ENCODE results near the gene HADH.
A peak's percentile ranks its signal among the peaks of the same experiment; 100 is the strongest.
"Not testable (repeated sequence)": the region's sequence is repeated elsewhere in the genome, so short reads cannot be mapped to it uniquely, and the experiment has no call there.

HADH gene

GRCh38 chr4:107996949-107997788, 7.5 kb downstream of the HADH start:
- no peak for DNase-seq (ENCODE audit: low read depth)

- DNase-seq (ENCODE audit: low read depth), result no peak
These were observed 8.1 kb downstream of the HADH start for GRCh38 chr4:107997794-107998193.

DNA sequence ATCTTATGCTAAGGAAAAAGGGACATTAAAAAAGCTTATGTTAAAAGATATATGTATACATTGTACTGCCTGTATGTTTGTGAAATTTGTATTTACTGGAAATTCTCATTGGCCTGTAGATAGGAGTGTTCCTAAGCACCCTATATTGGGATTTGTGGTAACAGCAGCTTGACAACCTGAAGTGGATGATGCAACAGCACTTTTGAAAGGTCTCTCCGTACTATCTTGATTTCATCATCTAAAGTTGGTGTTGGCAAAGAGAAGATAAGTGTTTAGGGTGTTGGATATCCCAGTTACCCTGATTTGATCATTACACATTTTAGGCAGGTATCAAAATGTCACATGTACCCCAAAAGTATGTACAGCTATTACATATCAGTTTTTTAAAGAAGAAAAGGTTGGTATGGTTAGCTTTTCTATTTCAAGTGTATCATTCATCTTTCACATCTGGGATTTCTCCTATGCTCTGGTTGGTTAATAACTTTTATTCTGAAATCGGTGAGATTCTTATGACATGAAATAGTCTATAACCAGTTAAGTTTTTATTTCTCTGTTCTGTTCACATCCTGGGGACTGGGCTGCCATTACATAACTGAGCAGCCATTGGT, 10.3 kb downstream of the HADH start:
- DNase-seq (ENCODE audit: low read depth), result no peak

DNA sequence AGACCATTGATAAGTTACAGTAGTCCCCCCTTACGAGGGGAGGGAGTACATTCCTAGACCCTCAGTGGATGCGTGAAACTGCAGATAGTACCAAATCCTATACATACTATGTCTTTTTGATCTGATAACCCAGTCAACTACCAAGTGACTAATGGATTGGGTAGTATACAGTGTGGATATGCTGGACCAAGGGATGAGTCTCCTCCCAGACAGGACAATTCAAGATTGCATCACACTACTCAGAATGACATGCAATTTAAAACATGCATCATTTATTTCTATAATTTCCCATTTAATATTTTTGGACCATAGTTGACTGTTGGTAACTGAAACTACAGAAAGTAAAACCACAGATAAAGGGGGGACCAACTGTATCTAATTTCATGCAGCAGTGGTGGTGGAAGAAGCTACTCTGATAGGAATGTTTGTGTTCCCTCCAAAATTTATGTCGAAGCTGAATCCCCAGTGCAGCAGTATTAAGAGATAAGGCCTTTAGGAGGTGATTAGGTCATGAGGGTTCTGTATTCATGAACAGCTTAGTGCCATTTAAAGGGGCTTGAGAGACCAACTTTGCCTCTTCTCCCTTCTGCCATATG, 11.9 kb downstream of the HADH start:
- no peak for DNase-seq (ENCODE audit: low read depth)

DNA sequence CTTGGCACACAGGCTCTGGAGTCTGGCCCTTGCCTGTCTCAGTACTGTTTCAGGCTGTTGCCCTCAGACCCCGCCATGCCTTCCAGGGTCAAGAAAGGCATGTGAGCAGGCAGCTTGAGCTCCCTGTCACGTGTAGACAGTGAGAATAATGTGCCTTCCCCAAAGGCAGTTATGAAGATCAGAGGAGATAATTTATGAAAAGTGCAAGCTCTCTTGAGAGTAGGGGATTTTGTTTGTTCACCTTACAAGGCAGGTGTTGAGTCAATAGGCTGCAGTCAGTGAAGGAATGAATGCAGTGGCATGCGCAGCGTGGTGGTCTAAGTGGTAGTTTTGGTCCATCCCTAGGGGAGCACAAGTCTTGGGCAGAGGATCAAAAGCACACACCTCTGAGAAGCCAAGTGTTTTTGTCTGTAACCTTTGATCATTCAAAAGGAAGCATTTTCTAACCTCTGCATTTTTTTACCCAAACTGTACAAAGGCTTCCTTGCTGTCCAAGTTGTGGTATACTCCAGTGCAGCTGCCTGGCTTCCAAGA, 14.4 kb downstream of the HADH start:
- no peak for DNase-seq (ENCODE audit: low read depth)

GRCh38 chr4:108004646-108005045, 15.0 kb downstream of the HADH start:
- no peak for DNase-seq (ENCODE audit: low read depth)

GRCh38 chr4:108005807-108006206, 16.1 kb downstream of the HADH start:
- no peak for DNase-seq (ENCODE audit: low read depth)

GRCh38 chr4:108006361-108006760, 16.7 kb downstream of the HADH start:
- DNase-seq (ENCODE audit: low read depth), result no peak

GRCh38 chr4:108007984-108008383, 18.3 kb downstream of the HADH start:
- no peak for DNase-seq (ENCODE audit: low read depth)

- DNase-seq (ENCODE audit: low read depth), result no peak
These were observed 19.0 kb downstream of the HADH start for GRCh38 chr4:108008721-108009120.

DNA sequence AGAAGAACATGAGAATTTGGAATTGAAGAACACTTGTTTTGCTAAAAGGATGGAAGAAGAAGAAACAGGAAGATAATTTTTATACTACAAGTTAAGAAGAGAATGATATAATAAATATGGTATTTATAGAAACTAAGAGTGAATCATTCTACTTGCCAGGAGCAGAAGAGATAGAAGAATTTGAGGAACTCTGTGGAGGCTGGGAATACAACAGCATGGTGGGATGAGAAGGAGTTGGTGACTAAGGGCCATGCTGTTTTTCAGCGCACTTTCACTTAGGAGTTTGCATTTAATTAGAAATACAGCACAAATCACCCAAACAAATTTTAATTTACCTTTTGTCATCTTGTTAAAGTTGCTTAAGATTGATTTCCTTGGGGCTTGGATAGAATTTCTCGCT, 20.5 kb downstream of the HADH start:
- DNase-seq (ENCODE audit: low read depth), result no peak

GRCh38 chr4:108012382-108012781, 22.7 kb downstream of the HADH start:
- DNase-seq (ENCODE audit: low read depth), result not testable (repeated sequence)

- DNase-seq (ENCODE audit: low read depth), result no peak
These were observed 23.6 kb downstream of the HADH start for GRCh38 chr4:108013327-108013726.

DNA sequence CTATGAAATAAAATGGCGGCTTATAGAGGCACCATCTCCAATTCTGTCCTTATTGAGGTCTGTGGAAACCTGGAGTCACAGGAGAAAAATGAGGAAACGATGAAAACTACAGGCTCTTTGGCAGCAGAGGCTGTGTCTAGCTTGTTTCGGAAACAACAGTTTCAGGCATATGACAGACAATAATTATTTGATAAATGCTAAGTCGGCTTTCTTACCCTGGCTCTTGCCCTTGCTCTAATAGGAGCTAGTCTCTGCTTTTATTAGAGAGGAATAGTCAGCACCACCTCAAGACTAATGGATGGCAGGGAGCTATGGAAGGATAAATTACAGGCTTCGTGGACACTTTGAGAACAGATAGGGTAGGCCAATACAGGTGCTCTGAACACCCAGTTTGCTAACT, 24.3 kb downstream of the HADH start:
- DNase-seq (ENCODE audit: low read depth), result no peak

- DNase-seq (ENCODE audit: low read depth), result peak; percentile 89
These were observed 28.6 kb downstream of the HADH start for GRCh38 chr4:108018040-108018883.

DNA sequence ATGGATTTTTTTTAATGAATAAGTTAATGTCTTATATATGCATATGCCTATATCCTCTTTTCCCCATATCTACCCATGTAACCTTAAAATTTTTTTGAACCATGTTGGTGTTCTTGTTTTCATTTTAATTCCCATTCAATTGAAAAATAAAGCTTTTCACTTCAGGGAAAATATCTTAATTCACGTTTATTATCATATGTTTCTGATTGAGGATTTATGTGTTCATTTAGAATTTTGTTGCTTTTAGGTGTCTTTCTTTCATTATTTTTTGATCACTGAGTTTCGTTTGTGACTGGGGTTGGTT, 29.1 kb downstream of the HADH start:
- no peak for DNase-seq (ENCODE audit: low read depth)

DNA sequence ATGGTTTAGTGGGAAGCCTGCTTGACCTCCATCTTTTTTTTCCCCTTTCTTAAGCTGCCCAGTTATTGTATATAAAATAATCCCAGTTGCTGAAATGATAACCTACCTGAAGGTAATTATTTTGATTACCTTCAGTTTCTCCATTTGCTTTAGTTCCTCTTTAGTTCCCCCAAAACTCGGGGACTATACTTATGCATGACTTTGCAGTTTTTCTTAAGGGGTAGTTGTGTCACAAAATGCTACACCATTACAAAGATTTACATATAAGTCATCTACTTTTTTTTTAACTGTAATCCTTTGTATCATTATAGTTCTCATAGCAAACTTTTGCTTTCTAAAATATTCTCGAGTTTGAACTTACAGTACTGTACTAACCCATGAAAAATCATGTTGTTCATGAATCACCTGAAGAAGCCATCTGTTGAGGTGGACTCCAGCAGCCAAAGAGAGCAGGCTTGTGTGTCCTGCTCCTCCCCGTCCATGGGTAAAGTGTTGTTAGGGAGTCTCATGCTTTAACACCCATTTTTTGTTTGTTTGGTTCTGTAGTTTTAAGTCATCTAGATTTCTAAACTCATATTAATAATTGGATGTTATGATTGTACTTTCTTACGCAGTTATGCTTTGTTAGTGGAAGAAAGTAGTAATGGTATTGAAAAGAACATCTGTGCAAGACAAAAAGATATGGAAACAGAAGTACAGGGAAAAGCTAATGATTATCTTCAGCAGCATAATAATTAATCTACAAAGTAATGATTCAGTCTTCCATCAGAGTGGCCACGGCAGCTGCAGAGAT, 34.6 kb downstream of the HADH start:
- no peak for DNase-seq (ENCODE audit: low read depth)

- no peak for DNase-seq (ENCODE audit: low read depth)
These were observed 35.1 kb downstream of the HADH start for GRCh38 chr4:108024878-108025165.

DNA sequence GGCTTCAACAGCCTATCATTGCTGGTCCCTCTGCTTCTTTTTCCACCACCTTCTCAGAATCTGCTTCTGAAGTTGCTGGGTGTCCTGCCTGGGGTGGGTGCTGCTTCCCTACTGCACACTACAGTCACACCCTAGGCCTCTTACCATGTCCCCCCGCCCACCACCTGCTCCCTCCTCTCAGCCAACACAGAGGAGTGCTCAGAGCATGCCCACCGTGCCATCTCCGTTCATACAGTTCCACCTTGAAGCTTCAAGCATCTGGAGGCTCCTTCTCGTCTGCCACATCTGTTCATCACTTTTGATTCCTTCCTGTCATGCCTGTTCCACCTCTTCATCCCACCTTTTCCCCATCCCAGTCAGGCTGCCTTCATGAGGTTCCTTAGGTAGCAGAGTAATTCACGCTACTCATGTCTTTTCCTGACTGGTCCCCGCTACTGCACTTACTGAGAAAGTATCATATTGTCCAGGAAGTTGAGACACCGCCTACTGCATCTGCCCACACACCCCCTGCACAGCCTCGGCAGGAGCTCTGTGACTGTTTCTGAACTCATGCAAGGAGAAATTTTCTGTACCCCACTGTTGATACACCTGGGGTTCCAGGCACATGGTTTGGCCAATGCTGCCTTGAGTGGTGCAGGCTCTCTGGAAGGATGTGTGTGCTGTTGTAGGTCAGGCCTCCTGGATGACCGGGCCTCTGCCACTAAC, 39.5 kb downstream of the HADH start:
- peak; percentile 19 for DNase-seq (ENCODE audit: low read depth)

DNA sequence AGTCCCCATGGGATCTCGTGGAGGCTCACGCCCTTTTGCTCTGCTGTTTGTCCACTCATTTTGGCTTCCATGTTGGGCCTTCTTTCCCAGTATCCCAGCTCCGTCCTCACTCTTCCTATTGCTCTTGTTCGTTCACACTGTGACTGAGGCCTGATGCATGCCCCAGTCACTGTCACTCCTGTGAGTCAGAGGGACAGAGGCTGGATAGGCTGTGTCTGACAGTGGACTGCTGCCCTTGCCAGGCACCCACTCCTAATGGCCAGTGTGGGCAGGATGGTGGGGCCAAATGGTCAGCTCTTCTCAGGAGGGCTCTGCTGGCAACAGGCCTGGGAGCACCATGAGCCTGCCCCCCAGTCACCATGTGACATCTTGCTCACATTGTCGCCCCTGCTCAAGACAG, 40.0 kb downstream of the HADH start:
- DNase-seq (ENCODE audit: low read depth), result no peak

GRCh38 chr4:108030332-108030731, 40.6 kb downstream of the HADH start:
- DNase-seq (ENCODE audit: low read depth), result peak; percentile 52
